K562 (cell line): ENCODE results near the gene FAM219B. TPM values are rescaled to one million over a fixed set of nuclear protein-coding genes. Genes with fewer than 3 reads are reported as not detected.

Source experiments
- BCOR ChIP-seq: fragments of 450-650 bp; IDR thresholded peaks from 2 replicates; pipeline ENCODE4 v1.6.1; 2016
- ETV5 ChIP-seq: sonication (generic); formaldehyde crosslinking; IDR thresholded peaks from 2 replicates; pipeline ENCODE4 v1.4.0; 2020; ENCODE audit warnings: low read depth, mild to moderate bottlenecking, missing genetic modification reagents
- FOXJ2 ChIP-seq: fragments of 200-800 bp; sonication (Bioruptor generic); IDR thresholded peaks from 2 replicates; pipeline ENCODE4 v1.6.1; 2016; ENCODE audit warnings: missing genetic modification characterization, missing compliant biosample characterization
- MAX ChIP-seq: sonication (generic); formaldehyde crosslinking; IDR thresholded peaks from 2 replicates; pipeline ENCODE4 v1.9.0; 2022; ENCODE audit warnings: mild to moderate bottlenecking, missing genetic modification reagents
- MYBL2 ChIP-seq, 2 experiments: fragments of 450-650 bp in 1 of 2; sonication (generic) in 1 of 2; formaldehyde crosslinking in 1 of 2; IDR thresholded peaks; 2 replicates each; pipeline versions ENCODE4 v1.6.1 to v1.8.1; 2017 to 2022; ENCODE audit warnings: borderline replicate concordance in 1 of 2, inconsistent platforms in 1 of 2, low read depth in 1 of 2, mild to moderate bottlenecking in 1 of 2, missing genetic modification reagents in 1 of 2, moderate library complexity in 1 of 2
- NFRKB ChIP-seq: fragments of 450-650 bp; IDR thresholded peaks from 2 replicates; pipeline ENCODE4 v1.6.1; 2016; ENCODE audit warnings: low read depth
- NR2C2 ChIP-seq, 2 experiments: fragments of 200-800 bp in 1 of 2; sonication (Bioruptor generic) in 1 of 2; sonication (generic) in 1 of 2; formaldehyde crosslinking in 1 of 2; IDR thresholded peaks; 2 replicates each; pipeline versions ENCODE4 v1.6.1 to v1.8.0; 2016 to 2022; ENCODE audit warnings: mild to moderate bottlenecking in 1 of 2, missing compliant biosample characterization in 1 of 2, missing genetic modification characterization in 1 of 2, missing genetic modification reagents in 1 of 2
- REST ChIP-seq, 2 experiments: fragments of 450-650 bp; formaldehyde crosslinking in 1 of 2; IDR thresholded peaks; 2 replicates each; pipeline versions ENCODE4 v1.4.0 to v1.6.1; 2014 to 2020; ENCODE audit warnings: mild to moderate bottlenecking in 2 of 2, borderline replicate concordance in 1 of 2, low read depth in 1 of 2
- RFX1 ChIP-seq: fragments of 450-650 bp; IDR thresholded peaks from 2 replicates; pipeline ENCODE4 v1.6.1; 2016; ENCODE audit warnings: mild to moderate bottlenecking, moderate library complexity
- STAT6 ChIP-seq: sonication (generic); formaldehyde crosslinking; IDR thresholded peaks from 2 replicates; pipeline ENCODE4 v1.8.1; 2023; ENCODE audit warnings: mild to moderate bottlenecking, missing genetic modification reagents
- ZC3H8 ChIP-seq: fragments of 450-650 bp; IDR thresholded peaks from 2 replicates; pipeline ENCODE4 v1.6.1; 2017
- ZFP91 ChIP-seq: sonication (generic); formaldehyde crosslinking; IDR thresholded peaks from 2 replicates; pipeline ENCODE4 v1.8.0; 2022; ENCODE audit warnings: mild to moderate bottlenecking, missing genetic modification reagents
- ZNF589 ChIP-seq: fragments of 200-800 bp; sonication (Bioruptor generic); IDR thresholded peaks from 2 replicates; pipeline ENCODE4 v1.6.1; 2016; ENCODE audit warnings: low read depth, missing genetic modification characterization, missing compliant biosample characterization
- polyA plus RNA-seq, 8 experiments: library from polyadenylated mRNA; depleted of rRNA in 4 of 8; stranded (reverse) in 5 of 8; unstranded in 3 of 8; fragments of >200 nt; fragmentation: Nextera tagmentation in 2 of 8; fragmentation: Illumina TruSeq in 1 of 8; extraction: Ambion mirVana in 2 of 8; extraction: Trizol in 1 of 8; gene quantifications; 2 replicates each; pipeline versions ENCODE4 v1.2.1 to v1.2.3, GENCODE V29; 2011 to 2014; ENCODE audit warnings: inconsistent platforms in 1 of 8, missing spikeins in 1 of 8
- total RNA-seq, 7 experiments: library from RNA; depleted of rRNA in 6 of 7; stranded (reverse); fragments of >200 nt in 6 of 7; fragmentation: Illumina TruSeq in 2 of 7; extraction: Trizol in 2 of 7; gene quantifications; 2 replicates each; pipeline versions ENCODE4 v1.2.1 to v1.2.3, GENCODE V29; 2011 to 2021; ENCODE audit warnings: low replicate concordance in 1 of 7

The FAM219B gene
- total and polyA plus RNA-seq, 9 of the 15 experiments (the other 6 are each of a cell fraction or from before 2014, with no cell fraction given): 6.8 to 50.4 (median 29.4) TPM

GRCh38 chr15:74889883-74890664 lies 16.6 kb downstream of the FAM219B start, which contains the start of gene MPI (continued):
- TF ChIP-seq NFRKB (peak; percentile 82), RFX1 (no peak), MYBL2 (IDR thresholded peaks at IDR 0.05; ENCODE audit: low read depth) (no peak), MYBL2 (CRISPR knock-in tag; IDR thresholded peaks at IDR 0.05; ENCODE audit: borderline replicate concordance) (no peak), NR2C2 (CRISPR knock-in tag; IDR thresholded peaks at IDR 0.05) (peak; percentile 79), NR2C2 (tag; IDR thresholded peaks at IDR 0.05) (peak; percentile 71), ZFP91 (CRISPR knock-in tag) (no peak), STAT6 (CRISPR knock-in tag) (no peak), BCOR (peak; percentile 47; the same call in 1 of the 2 replicates), ETV5 (CRISPR knock-in tag) (no peak), ZNF589 (CRISPR knock-in tag) (peak; percentile 54), MAX (CRISPR knock-in tag) (peak; percentile 69), ZC3H8 (no peak), REST (IDR thresholded peaks at IDR 0.05; ENCODE audit: borderline replicate concordance) (no peak), REST (CRISPR knock-in tag; IDR thresholded peaks at IDR 0.05; ENCODE audit: low read depth) (0 out of 2 replicates have a peak, but pooled peaks have one; percentile 41), FOXJ2 (tag) (0 out of 2 replicates have a peak, but pooled peaks have one; percentile 34)
